Measurements from ENCODE around the gene BDH1. TPM values are rescaled to one million over a fixed set of nuclear protein-coding genes. Genes with fewer than 3 reads are reported as not detected.
A peak's percentile ranks its signal among the peaks of the same experiment; 100 is the strongest.

Gene BDH1
- total and polyA plus RNA-seq, 2 of the 13 experiments (the other 11 are each of a cell fraction or from before 2014, with no cell fraction given), result 21.2 to 71.9 TPM

- no peak for TF ChIP-seq ZFP91 (CRISPR knock-in tag; IDR thresholded peaks at IDR 0.05; ENCODE audit: borderline replicate concordance)
- no peak for TF ChIP-seq ZNF691 (CRISPR knock-in tag; IDR thresholded peaks at IDR 0.05; ENCODE audit: borderline replicate concordance, low read depth)
- no peak for TF ChIP-seq ZNF230 (CRISPR knock-in tag; IDR thresholded peaks at IDR 0.05)
- TF ChIP-seq ZNF724P (CRISPR knock-in tag; IDR thresholded peaks at IDR 0.05; ENCODE audit: borderline replicate concordance), result no peak
- TF ChIP-seq IRF2 (CRISPR knock-in tag; IDR thresholded peaks at IDR 0.05), result peak; percentile 33; the same call in 1 of the 2 replicates
- no peak for TF ChIP-seq SCMH1 (CRISPR knock-in tag; IDR thresholded peaks at IDR 0.05; ENCODE audit: borderline replicate concordance)
- peak; percentile 32; the same call in 1 of the 2 replicates for TF ChIP-seq ZNF501 (CRISPR knock-in tag; IDR thresholded peaks at IDR 0.05)
- no peak for TF ChIP-seq ZNF121 (CRISPR knock-in tag; IDR thresholded peaks at IDR 0.05)
- no peak for TF ChIP-seq ZBTB8A (CRISPR knock-in tag; IDR thresholded peaks at IDR 0.05; ENCODE audit: borderline replicate concordance, low read depth)
- TF ChIP-seq ZNF776 (CRISPR knock-in tag; IDR thresholded peaks at IDR 0.05), result no peak
- TF ChIP-seq ATF3 (CRISPR knock-in tag; IDR thresholded peaks at IDR 0.05), result peak; percentile 28; the same call in 1 of the 2 replicates
- no peak for TF ChIP-seq ZNF296 (CRISPR knock-in tag; conservative IDR thresholded peaks at IDR 0.05)
- no peak for TF ChIP-seq DZIP1 (CRISPR knock-in tag; IDR thresholded peaks at IDR 0.05)
- TF ChIP-seq, protein P1, sequence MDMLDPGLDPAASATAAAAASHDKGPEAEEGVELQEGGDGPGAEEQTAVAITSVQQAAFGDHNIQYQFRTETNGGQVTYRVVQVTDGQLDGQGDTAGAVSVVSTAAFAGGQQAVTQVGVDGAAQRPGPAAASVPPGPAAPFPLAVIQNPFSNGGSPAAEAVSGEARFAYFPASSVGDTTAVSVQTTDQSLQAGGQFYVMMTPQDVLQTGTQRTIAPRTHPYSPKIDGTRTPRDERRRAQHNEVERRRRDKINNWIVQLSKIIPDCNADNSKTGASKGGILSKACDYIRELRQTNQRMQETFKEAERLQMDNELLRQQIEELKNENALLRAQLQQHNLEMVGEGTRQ (IDR thresholded peaks at IDR 0.05; ENCODE audit: low read depth, low read length), result no peak
- TF ChIP-seq, protein P1 (CRISPR knock-in tag; IDR thresholded peaks at IDR 0.05; ENCODE audit: borderline replicate concordance), result no peak
- no peak for TF ChIP-seq HHEX (CRISPR knock-in tag; IDR thresholded peaks at IDR 0.05)
- TF ChIP-seq ZNF614 (CRISPR knock-in tag; IDR thresholded peaks at IDR 0.05; ENCODE audit: borderline replicate concordance), result no peak
- peak; percentile 57; the same call in 1 of the 2 replicates for TF ChIP-seq GATA4 (IDR thresholded peaks at IDR 0.05; ENCODE audit: borderline replicate concordance, low read depth)
- TF ChIP-seq HNF4A (CRISPR knock-in tag; IDR thresholded peaks at IDR 0.05), result peak; percentile 62
- TF ChIP-seq, protein P2, sequence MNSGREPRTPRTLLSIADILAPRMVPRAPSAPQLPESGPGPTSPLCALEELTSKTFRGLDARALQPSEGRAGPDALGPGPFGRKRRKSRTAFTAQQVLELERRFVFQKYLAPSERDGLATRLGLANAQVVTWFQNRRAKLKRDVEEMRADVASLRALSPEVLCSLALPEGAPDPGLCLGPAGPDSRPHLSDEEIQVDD (CRISPR knock-in tag; IDR thresholded peaks at IDR 0.05; ENCODE audit: borderline replicate concordance), result no peak
- no peak; the same call in 1 of the 2 replicates for TF ChIP-seq SMAD1 (CRISPR knock-in tag; IDR thresholded peaks at IDR 0.05; ENCODE audit: borderline replicate concordance, low read depth)
Measured at GRCh38 chr3:197471221-197472010, 84.4 kb downstream of the BDH1 start (continued).
